GM19452 (cell line): ENCODE measurements around the gene NUAK2.

Experiments
- ATAC-seq: cut with Tn5 transposase; IDR thresholded peaks from one replicate; pipeline ENCODE4 v1.9.1; 2021; ENCODE audit not compliant: unreplicated experiment

NUAK2 gene

GRCh38 chr1:205258719-205259118 lies 62.8 kb downstream of the NUAK2 start:
- ATAC-seq: no peak

DNA sequence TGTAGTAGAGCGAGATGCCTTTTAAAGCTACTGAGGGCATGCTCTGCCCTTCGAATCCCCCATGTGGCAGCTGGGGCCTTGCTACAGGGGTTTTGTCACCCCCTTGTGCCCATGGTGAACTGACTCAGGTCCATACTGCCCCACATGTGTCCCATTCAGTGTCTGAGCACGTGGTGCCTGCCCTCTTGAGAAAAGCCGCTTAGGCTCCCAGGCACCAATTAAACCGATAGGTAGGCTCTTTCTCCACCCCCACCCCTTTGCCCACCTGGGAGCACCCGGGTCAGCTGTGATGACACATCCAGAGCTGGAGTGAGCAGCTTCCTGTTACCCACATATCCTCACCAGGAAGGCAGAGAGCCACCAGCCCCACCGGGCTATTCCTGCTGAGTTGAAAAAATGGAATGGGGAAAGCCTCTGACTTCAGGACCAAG lies 63.3 kb downstream of the NUAK2 start:
- no peak for ATAC-seq

- ATAC-seq: no peak
Observed at GRCh38 chr1:205257735-205258134, 63.8 kb downstream of the NUAK2 start.

DNA sequence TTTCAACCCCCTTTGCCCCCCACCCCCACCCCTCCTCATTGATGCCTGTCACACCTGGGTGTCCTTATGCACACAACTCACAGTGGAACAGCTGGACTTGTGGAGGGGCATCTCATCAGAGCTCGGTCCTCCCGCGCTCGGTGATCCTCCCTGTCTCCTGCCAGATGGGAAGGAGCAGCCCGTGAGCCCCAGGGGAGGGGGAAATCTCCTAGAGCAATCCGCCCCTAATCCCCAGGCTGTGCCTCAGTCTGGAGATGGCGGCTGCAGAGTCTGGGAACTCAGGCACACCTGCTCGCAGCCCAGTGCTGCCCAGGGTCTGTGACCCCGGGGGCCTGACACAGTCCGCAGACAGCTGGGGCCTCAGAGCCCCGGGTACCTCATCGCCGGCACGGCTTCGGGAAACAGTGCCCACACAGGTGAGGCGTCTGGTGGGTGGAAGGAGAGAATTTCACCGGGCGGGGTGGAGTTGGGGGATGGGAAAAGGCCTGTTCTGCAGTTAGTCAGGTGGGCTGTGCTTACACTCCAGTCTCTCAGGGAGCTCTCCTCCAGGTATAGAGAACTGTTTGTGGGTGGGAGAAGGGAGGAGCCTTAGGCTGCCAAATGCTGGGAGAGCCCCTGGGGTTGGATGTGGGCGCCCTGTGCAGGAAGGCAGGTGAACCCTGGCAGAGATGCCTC lies 64.5 kb downstream of the NUAK2 start:
- no peak for ATAC-seq

DNA sequence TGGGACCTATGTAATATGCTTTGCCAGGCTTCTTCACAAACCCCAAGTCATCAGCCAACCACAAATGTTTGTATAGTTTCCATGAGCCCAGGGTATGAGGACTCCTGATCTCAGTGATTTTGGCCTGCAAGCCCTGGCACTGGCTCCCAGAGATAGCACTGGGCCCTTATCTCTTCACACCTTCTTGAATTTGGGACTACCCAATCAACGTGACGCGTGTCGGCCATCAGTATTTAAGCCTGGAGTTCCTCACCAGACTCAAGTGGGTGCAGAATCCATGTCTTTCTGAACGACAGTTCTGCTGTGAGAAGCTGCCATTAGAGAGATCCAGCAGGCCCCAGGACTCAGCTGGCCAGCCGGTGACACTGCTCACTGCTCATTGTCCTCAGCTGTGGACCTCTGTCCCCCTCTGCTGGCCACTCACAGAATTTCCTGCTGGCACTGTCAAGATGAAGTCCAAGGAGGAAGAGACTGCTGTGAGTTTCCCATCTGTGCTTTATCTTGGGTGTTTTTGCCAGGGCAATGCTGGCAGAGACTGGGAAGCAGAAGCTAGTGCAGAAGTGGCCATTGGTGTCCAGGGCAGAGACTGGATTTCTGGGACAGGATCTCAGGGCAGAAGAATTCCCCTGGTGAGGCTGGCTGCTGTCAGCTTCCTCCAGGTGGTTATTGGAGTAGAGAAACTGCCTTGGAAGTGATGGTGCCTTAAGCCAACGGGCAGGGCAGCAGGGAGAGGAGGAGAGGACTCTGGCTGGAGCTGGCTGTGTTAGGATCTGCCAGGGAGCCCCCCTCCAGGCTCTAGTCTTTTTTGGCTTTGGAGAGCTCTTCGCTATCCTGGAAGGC lies 65.4 kb downstream of the NUAK2 start:
- no peak for ATAC-seq
